IMR-90 (cell line): ENCODE results near the gene IP6K1. TPM values are rescaled to one million over a fixed set of nuclear protein-coding genes. Genes with fewer than 3 reads are reported as not detected.
"Not testable (repeated sequence)": the region's sequence is repeated elsewhere in the genome, so short reads cannot be mapped to it uniquely, and the experiment has no call there.

Source experiments
- ATAC-seq: fragments of 200-7000 bp; cut with Tn5 transposase; 2 replicates; pipeline ENCODE4 v1.9.1; 2020; ENCODE audit warnings: low read depth, mild to moderate bottlenecking, moderate library complexity
- BruUV-seq: library from RNA; stranded (reverse); fragments of 400-500 nt; replicated peaks from 2 replicates; lab custom pipeline; 2021; lab: Mats Ljungman, UMichigan
- CTCF ChIA-PET: fragments of 300-600 bp; formaldehyde crosslinking; extraction: SDS; loops from one replicate; lab custom pipeline; 2021; ENCODE audit warnings: antibody characterized with exemption; lab: Yijun Ruan, JAX
- POLR2A ChIA-PET: fragments of 300-600 bp; sonication (Branson Sonifier 250); formaldehyde crosslinking; loops from one replicate; lab custom pipeline; 2022; ENCODE audit warnings: antibody characterized with exemption; ENCODE audit not compliant: unreplicated experiment; lab: Charles Lee
- DNase-seq: peaks from one replicate; pipeline ENCODE4 v3.0.0; 2013
- H2AFZ ChIP-seq: replicated peaks from 2 replicates; pipeline ENCODE3; 2013; ENCODE audit warnings: low read length, mild to moderate bottlenecking; ENCODE audit not compliant: poor library complexity
- H2AK5ac ChIP-seq: 2 replicates; pipeline ENCODE4 v1.6.1; 2013; ENCODE audit warnings: low read depth, low read length, inconsistent platforms
- H2AK9ac ChIP-seq: replicated peaks from 2 replicates; pipeline ENCODE3; 2013; ENCODE audit warnings: mild to moderate bottlenecking, low read depth, low read length, moderate library complexity; ENCODE audit not compliant: poor library complexity
- H2BK120ac ChIP-seq: 2 replicates; pipeline ENCODE4 v1.6.1; 2013; ENCODE audit warnings: low read depth, low read length, inconsistent platforms
- H2BK15ac ChIP-seq: 3 replicates; pipeline ENCODE4 v1.6.1; 2013; ENCODE audit warnings: low read depth, low read length, inconsistent platforms
- H2BK20ac ChIP-seq: 2 replicates; pipeline ENCODE4 v1.6.1; 2013; ENCODE audit warnings: low read depth, mild to moderate bottlenecking, inconsistent platforms, low read length, moderate library complexity
- H2BK5ac ChIP-seq: 2 replicates; pipeline ENCODE4 v1.6.1; 2013; ENCODE audit warnings: mild to moderate bottlenecking, low read depth, low read length, inconsistent platforms; ENCODE audit not compliant: poor library complexity, severe bottlenecking
- H3K14ac ChIP-seq: replicated peaks from 2 replicates; pipeline ENCODE4 v1.6.1; 2013; ENCODE audit warnings: low read depth, low read length, inconsistent platforms
- H3K18ac ChIP-seq: 2 replicates; pipeline ENCODE4 v1.6.1; 2013; ENCODE audit warnings: low read depth, low read length, control low read depth
- H3K23ac ChIP-seq: 2 replicates; pipeline ENCODE4 v1.6.1; 2013; ENCODE audit warnings: low read depth, low read length, inconsistent platforms
- H3K27ac ChIP-seq: 2 replicates; pipeline ENCODE4 v1.5.1; 2013; ENCODE audit warnings: mild to moderate bottlenecking, control low read depth, low read length; ENCODE audit not compliant: insufficient read depth
- H3K27me3 ChIP-seq: 2 replicates; pipeline ENCODE4 v1.6.1; 2013; ENCODE audit warnings: low read length; ENCODE audit not compliant: control insufficient read depth, insufficient read depth
- H3K36me3 ChIP-seq: 2 replicates; pipeline ENCODE4 v1.6.1; 2013; ENCODE audit warnings: low read length, mixed read lengths; ENCODE audit not compliant: control insufficient read depth, insufficient read depth
- H3K4ac ChIP-seq: 2 replicates; pipeline ENCODE4 v1.6.1; 2013; ENCODE audit warnings: low read depth, low read length, inconsistent platforms
- H3K4me1 ChIP-seq: 2 replicates; pipeline ENCODE4 v1.6.1; 2013; ENCODE audit warnings: low read length, mixed read lengths; ENCODE audit not compliant: control insufficient read depth, insufficient read depth
- H3K4me2 ChIP-seq: 2 replicates; pipeline ENCODE4 v1.6.1; 2013; ENCODE audit warnings: low read depth, mild to moderate bottlenecking, control low read depth, low read length, moderate library complexity
- H3K4me3 ChIP-seq: 2 replicates; pipeline ENCODE4 v1.5.1; 2013; ENCODE audit warnings: low read depth, mild to moderate bottlenecking, control low read depth, low read length, moderate library complexity; ENCODE audit not compliant: insufficient read depth
- H3K56ac ChIP-seq: 2 replicates; pipeline ENCODE4 v1.6.1; 2013; ENCODE audit warnings: low read length, inconsistent platforms; ENCODE audit not compliant: insufficient read depth; ENCODE audit errors: extremely low read depth
- H3K79me1 ChIP-seq, 2 experiments: 2 replicates each; pipeline ENCODE4 v1.6.1; 2013; ENCODE audit warnings: low read length in 2 of 2, inconsistent platforms in 1 of 2, low read depth in 1 of 2
- H3K9ac ChIP-seq: 2 replicates; pipeline ENCODE4 v1.6.1; 2013; ENCODE audit warnings: low read depth, low read length, control low read depth
- H3K9me1 ChIP-seq: 2 replicates; pipeline ENCODE4 v1.6.1; 2013; ENCODE audit warnings: low read length, inconsistent platforms; ENCODE audit not compliant: insufficient read depth
- H3K9me3 ChIP-seq: 2 replicates; pipeline ENCODE4 v1.6.1; 2013; ENCODE audit warnings: low read length; ENCODE audit not compliant: control insufficient read depth, insufficient read depth
- H4K20me1 ChIP-seq: 2 replicates; pipeline ENCODE4 v1.6.1; 2013; ENCODE audit warnings: low read length, inconsistent platforms; ENCODE audit not compliant: insufficient read depth
- H4K5ac ChIP-seq: 2 replicates; pipeline ENCODE4 v1.6.1; 2013; ENCODE audit warnings: mild to moderate bottlenecking, low read depth, low read length, control low read depth
- H4K8ac ChIP-seq, 2 experiments: 2 replicates each; pipeline ENCODE4 v1.6.1; 2013; ENCODE audit warnings: low read depth in 2 of 2, low read length in 2 of 2, control low read depth in 1 of 2, inconsistent platforms in 1 of 2
- H4K91ac ChIP-seq: 2 replicates; pipeline ENCODE4 v1.6.1; 2013; ENCODE audit warnings: low read depth, low read length, inconsistent platforms; ENCODE audit not compliant: insufficient read depth
- CEBPB ChIP-seq: IDR thresholded peaks from 2 replicates; pipeline ENCODE4 v1.6.1; 2012; ENCODE audit warnings: low read depth, low read length, improper control_type of control experiment
- MAFK ChIP-seq: IDR thresholded peaks from 2 replicates; pipeline ENCODE4 v1.6.1; 2012; ENCODE audit warnings: low read depth, low read length, improper control_type of control experiment
- MAZ ChIP-seq: IDR thresholded peaks from 2 replicates; pipeline ENCODE4 v1.6.1; 2012; ENCODE audit warnings: low read depth, mild to moderate bottlenecking, low read length, improper control_type of control experiment, moderate library complexity, borderline replicate concordance
- SMC3 ChIP-seq: fragments of 150-350 bp; IDR thresholded peaks from 2 replicates; pipeline ENCODE4 v1.6.1; 2016; ENCODE audit warnings: low read depth, mild to moderate bottlenecking, antibody characterized with exemption, low read length, moderate library complexity
- whole genome bisulfite sequencing, 2 experiments: methylation state at CpG; one replicate each; pipeline versions ENCODE4 v1.1.5 to v1.1.7; 2013; ENCODE audit warnings: missing lambda C conversion rate in 2 of 2; ENCODE audit not compliant: insufficient read length in 1 of 2; ENCODE audit errors: extremely low coverage in 2 of 2; 5-methylcytosine and 5-hydroxymethylcytosine counted together
- dilution Hi-C: fragments of 300-500 bp; cut with HindIII; formaldehyde crosslinking; loops from one replicate; pipeline ENCODE4 v1.14.3; 2018; ENCODE audit warnings: low sequenced_read_pairs; ENCODE audit not compliant: unreplicated experiment
- in situ Hi-C: fragments of 300-500 bp; cut with MboI; formaldehyde crosslinking; loops from 3 replicates; pipeline ENCODE4 v1.14.3; 2019; ENCODE audit warnings: low sequenced_read_pairs, inconsistent platforms, mixed read lengths
- intact Hi-C: fragments of 100-400 bp; cut with micrococcal nuclease; formaldehyde crosslinking; loops from 2 replicates; pipeline ENCODE4 v1.10.0; 2022
- polyA plus RNA-seq, 3 experiments: library from polyadenylated mRNA; depleted of rRNA; stranded (reverse); fragments of >200 nt; gene quantifications; 2 replicates each; pipeline ENCODE4 v1.2.3, GENCODE V29; 2012; ENCODE audit warnings: low replicate concordance in 1 of 3
- total RNA-seq: library from RNA; depleted of rRNA; stranded (reverse); fragments of >200 nt; gene quantifications from 2 replicates; pipeline ENCODE4 v1.2.3, GENCODE V29; 2012
- TF ChIP-seq, protein P1 (sequence below): fragments of 150-350 bp; IDR thresholded peaks from 2 replicates; pipeline ENCODE4 v1.6.1; 2017; ENCODE audit warnings: mild to moderate bottlenecking, antibody characterized with exemption, low read length, low read depth

The IP6K1 gene
- total and polyA plus RNA-seq, 2 of the 4 experiments (the other 2 are of a cell fraction): 28.3 to 28.7 TPM

DNA sequence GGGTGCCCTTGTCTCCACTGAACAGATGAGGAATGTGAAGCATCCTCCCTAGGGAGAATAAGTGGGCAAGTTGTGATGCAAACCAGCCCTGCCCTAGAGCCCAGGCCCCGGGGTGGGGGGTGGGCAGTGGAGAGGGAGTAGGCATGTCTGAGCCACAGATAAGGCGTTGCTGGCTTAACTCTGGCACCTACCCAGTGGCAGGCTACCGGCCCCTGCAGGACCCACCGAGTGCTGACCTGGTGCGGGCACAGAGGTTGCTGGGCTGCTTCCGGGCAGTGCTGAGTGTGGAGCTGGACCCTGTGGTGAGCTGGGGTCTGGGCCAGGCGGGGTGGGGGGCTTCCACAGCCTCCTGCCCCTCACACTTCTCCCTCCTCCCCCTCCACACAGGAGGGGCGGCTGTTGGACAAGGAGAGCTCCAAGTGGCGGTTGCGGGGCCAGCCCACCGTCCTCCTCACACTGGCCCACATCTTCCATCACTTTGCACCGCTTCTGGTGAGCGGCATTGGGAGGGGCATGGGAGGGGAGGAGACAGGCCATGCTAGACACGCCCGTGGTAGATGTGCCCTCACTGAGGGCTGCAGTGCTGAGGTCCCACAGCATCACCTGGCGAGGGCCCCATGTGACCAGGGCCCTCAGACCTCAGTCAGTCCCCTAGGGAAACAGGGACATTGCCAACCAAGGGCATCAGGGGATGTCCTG is 86.9 kb downstream of the IP6K1 start:
- no peak for TF ChIP-seq MAZ
- no peak for TF ChIP-seq CEBPB
- TF ChIP-seq, protein P1, sequence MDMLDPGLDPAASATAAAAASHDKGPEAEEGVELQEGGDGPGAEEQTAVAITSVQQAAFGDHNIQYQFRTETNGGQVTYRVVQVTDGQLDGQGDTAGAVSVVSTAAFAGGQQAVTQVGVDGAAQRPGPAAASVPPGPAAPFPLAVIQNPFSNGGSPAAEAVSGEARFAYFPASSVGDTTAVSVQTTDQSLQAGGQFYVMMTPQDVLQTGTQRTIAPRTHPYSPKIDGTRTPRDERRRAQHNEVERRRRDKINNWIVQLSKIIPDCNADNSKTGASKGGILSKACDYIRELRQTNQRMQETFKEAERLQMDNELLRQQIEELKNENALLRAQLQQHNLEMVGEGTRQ: no peak
- no peak for TF ChIP-seq SMC3
- no peak for TF ChIP-seq MAFK
- BruUV-seq: no TSS peak
- in situ Hi-C loops: no loop called here

DNA sequence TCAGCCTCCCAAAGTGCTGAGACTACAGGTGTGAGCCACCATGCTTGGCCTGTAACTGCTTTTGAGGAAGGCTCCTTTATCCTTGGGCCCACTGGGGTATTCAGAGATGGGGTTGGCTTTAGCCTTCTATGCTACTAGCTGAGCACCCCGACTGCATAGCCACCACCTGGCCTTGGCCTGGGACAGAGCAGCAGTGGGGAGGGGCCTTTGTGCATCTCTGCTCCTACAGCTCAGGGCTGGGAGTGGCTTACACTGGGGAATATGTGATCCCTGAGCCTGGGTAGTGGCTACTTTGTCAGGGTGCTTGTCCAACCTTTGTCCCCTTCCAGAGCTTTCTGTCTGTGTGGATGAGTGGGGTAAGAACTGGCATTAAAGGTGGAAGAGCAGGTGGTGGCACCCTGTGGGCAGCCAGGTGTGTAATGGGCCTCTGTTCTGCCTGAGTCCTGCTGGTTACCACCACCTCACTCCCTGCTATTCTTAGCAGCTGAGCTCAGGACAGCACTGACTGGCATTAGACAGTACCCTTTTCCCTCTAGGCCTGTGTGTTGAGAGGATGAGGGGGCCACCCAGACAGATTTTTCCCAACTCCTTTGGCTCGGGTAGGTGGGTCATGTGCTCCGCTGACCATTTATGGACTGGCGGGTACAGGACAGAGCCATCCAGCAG is 90.9 kb downstream of the IP6K1 start:
- H3K4ac ChIP-seq, H3K27me3 ChIP-seq, dilution Hi-C loops, H3K56ac ChIP-seq, intact Hi-C loops, H3K4me3 ChIP-seq, H2BK5ac ChIP-seq, H3K14ac ChIP-seq, H2BK120ac ChIP-seq, H2AFZ ChIP-seq, H3K9me3 ChIP-seq, H2BK15ac ChIP-seq, H3K23ac ChIP-seq, POLR2A ChIA-PET, H4K91ac ChIP-seq, H4K20me1 ChIP-seq, H3K4me1 ChIP-seq, H2BK20ac ChIP-seq, H4K5ac ChIP-seq, CTCF ChIA-PET, DNase-seq, H3K27ac ChIP-seq, H3K4me2 ChIP-seq, H2AK9ac ChIP-seq, H3K18ac ChIP-seq, H2AK5ac ChIP-seq, in situ Hi-C loops, H3K9me1 ChIP-seq, H3K9ac ChIP-seq, BruUV-seq, ATAC-seq, H4K8ac ChIP-seq: not testable (repeated sequence)
- WGBS, 2 experiments: no CpG with 5 or more reads among the region's 4 CpGs
- Histone ChIP-seq H3K36me3 (peaks cover 23% of the 10 kb centered on the region), H3K79me1 (peaks cover 7 to 25% of the 10 kb centered on the region in 2 experiments)

More for the DNA sequence above, 86.9 kb downstream of the IP6K1 start:
- Histone ChIP-seq H3K56ac (no peak overlapping the region), H3K4me2 (no peak overlapping the region), H3K4ac (no peak overlapping the region), H4K8ac (no peak overlapping the region), H2BK15ac (no peak overlapping the region), H3K36me3 (peaks cover 39% of the 10 kb centered on the region), H2AK5ac (no peak overlapping the region), H2BK20ac (no peak overlapping the region), H3K27me3 (no peaks in the 10 kb centered on the region), H2AFZ (no peak overlapping the region), H3K79me1 (peaks cover 5 to 7% of the 10 kb centered on the region in 2 experiments; a peak in 3 of 4 replicates), H3K9ac (no peak overlapping the region), H2BK5ac (no peak overlapping the region), H3K4me1 (no peaks in the 10 kb centered on the region), H3K23ac (no peak overlapping the region), H3K4me3 (no peak overlapping the region), H4K20me1 (peaks cover 7% of the 10 kb centered on the region; the same call in 1 of the 2 replicates), H4K91ac (no peak overlapping the region), H3K14ac (no peak overlapping the region), H3K9me1 (no peaks in the 10 kb centered on the region), H2BK120ac (no peak overlapping the region), H2AK9ac (no peak overlapping the region), H3K9me3 (no peaks in the 10 kb centered on the region), H4K5ac (no peak overlapping the region), H3K27ac (no peak overlapping the region), H3K18ac (no peak overlapping the region)
- no CpG with 5 or more reads among the region's 16 CpGs for WGBS, 2 experiments
- DNase-seq: no peak
- ChIA-PET CTCF (no interaction called here), POLR2A (no interaction called here)
- no peak; the same call in 1 of the 2 replicates for ATAC-seq
- intact Hi-C loops: no loop called here
- dilution Hi-C loops: no loop called here
